Glutamatergic neuron (in vitro differentiated cells): Measurements from ENCODE around the gene CADM1. TPM values are rescaled to one million over a fixed set of nuclear protein-coding genes. Genes with fewer than 3 reads are reported as not detected.

Experiments used
- DNase-seq: peaks from one replicate; pipeline ENCODE4 v3.0.0; 2022
- H3K27ac Mint-ChIP-seq: one replicate; pipeline ENCODE4 v1.8.0; 2020; ENCODE audit warnings: mild to moderate bottlenecking, mixed read lengths, inconsistent platforms; ENCODE audit not compliant: unreplicated experiment
- H3K27me3 Mint-ChIP-seq: one replicate; pipeline ENCODE4 v1.8.0; 2020; ENCODE audit warnings: mild to moderate bottlenecking, moderate library complexity, mixed read lengths, inconsistent platforms; ENCODE audit not compliant: unreplicated experiment
- H3K36me3 Mint-ChIP-seq: one replicate; pipeline ENCODE4 v1.8.0; 2020; ENCODE audit warnings: mild to moderate bottlenecking, mixed read lengths, inconsistent platforms; ENCODE audit not compliant: unreplicated experiment
- H3K4me1 Mint-ChIP-seq: one replicate; pipeline ENCODE4 v1.8.0; 2020; ENCODE audit warnings: mild to moderate bottlenecking, low read depth, mixed read lengths, inconsistent platforms; ENCODE audit not compliant: unreplicated experiment
- H3K4me3 Mint-ChIP-seq: one replicate; pipeline ENCODE4 v1.8.0; 2020; ENCODE audit warnings: mild to moderate bottlenecking, mixed read lengths, inconsistent platforms; ENCODE audit not compliant: unreplicated experiment
- H3K9me3 Mint-ChIP-seq: one replicate; pipeline ENCODE4 v1.8.0; 2020; ENCODE audit warnings: mild to moderate bottlenecking, moderate library complexity, mixed read lengths, inconsistent platforms; ENCODE audit not compliant: unreplicated experiment
- CTCF ChIP-seq: fragments of 200-600 bp; sonication (generic); IDR thresholded peaks from one replicate; pipeline ENCODE4 v1.5.0; 2021; ENCODE audit not compliant: partially characterized antibody, unreplicated experiment
- total RNA-seq: library from RNA; stranded (reverse); fragmentation: NEBNext Ultra II Directional; extraction: Animal tissue kit (Norgen Biotek cat#: 25700); gene quantifications from one replicate; pipeline ENCODE4 v1.2.1, GENCODE V29; 2021; ENCODE audit not compliant: unreplicated experiment

The CADM1 gene
- total RNA-seq, 1 donor from 2014 or later, result 1,339 TPM

GRCh38 chr11:115247953-115248352, 256.3 kb downstream of the CADM1 start:
- Mint-ChIP-seq H3K36me3 (no peaks in the 10 kb centered on the region), H3K4me1 (peaks cover 55% of the 10 kb centered on the region), H3K9me3 (peaks cover 23% of the 10 kb centered on the region), H3K4me3 (no peak overlapping the region), H3K27me3 (peaks cover 15% of the 10 kb centered on the region), H3K27ac (no peak overlapping the region)
- TF ChIP-seq CTCF, result no peak
- DNase-seq, result no peak

GRCh38 chr11:115247361-115247760, 256.9 kb downstream of the CADM1 start:
- H3K4me1 Mint-ChIP-seq, result peaks cover 50% of the 10 kb centered on the region
- no peak overlapping the region for H3K4me3 Mint-ChIP-seq
- no peaks in the 10 kb centered on the region for H3K36me3 Mint-ChIP-seq
- no peak for TF ChIP-seq CTCF
- peaks cover 12% of the 10 kb centered on the region for H3K27me3 Mint-ChIP-seq
- H3K9me3 Mint-ChIP-seq, result peaks cover 21% of the 10 kb centered on the region
- H3K27ac Mint-ChIP-seq, result no peak overlapping the region
- no peak for DNase-seq

GRCh38 chr11:115244758-115245157, 259.5 kb downstream of the CADM1 start:
- peak overlapping the region; percentile 45 for H3K27ac Mint-ChIP-seq

GRCh38 chr11:115244296-115244695, 259.9 kb downstream of the CADM1 start:
- Mint-ChIP-seq H3K4me3 (peak overlapping the region; percentile 44), H3K27ac (peak overlapping the region; percentile 45), H3K4me1 (peaks cover 50% of the 10 kb centered on the region), H3K9me3 (peaks cover 19% of the 10 kb centered on the region), H3K36me3 (no peaks in the 10 kb centered on the region), H3K27me3 (peaks cover 18% of the 10 kb centered on the region)
- no peak for DNase-seq
- no peak for TF ChIP-seq CTCF

More at GRCh38 chr11:115244758-115245157, 259.5 kb downstream of the CADM1 start:
- H3K27me3 Mint-ChIP-seq, result peaks cover 18% of the 10 kb centered on the region
- H3K9me3 Mint-ChIP-seq, result peaks cover 19% of the 10 kb centered on the region
- H3K36me3 Mint-ChIP-seq, result no peaks in the 10 kb centered on the region
- no peak overlapping the region for H3K4me3 Mint-ChIP-seq
- peaks cover 51% of the 10 kb centered on the region for H3K4me1 Mint-ChIP-seq
- DNase-seq, result peak; percentile 32
- TF ChIP-seq CTCF, result no peak

DNA sequence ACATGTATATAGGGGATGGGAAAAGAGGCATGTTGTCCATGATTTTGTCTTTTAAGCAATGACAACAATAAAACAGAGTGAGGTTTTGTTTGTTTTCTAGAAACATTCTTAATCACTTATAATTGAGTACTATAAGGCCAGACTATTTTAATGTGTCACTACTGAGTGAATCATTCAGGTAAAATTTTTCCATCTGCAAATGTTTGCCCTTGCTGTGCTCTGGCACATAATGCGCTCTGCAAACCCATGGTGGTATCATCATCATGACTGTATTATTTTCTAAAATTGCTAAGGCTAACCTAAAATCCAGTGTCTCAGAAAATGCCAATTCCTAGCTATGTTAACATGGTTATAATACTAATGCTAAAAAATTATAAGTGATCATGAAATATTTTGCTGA, 261.2 kb downstream of the CADM1 start:
- peaks cover 23% of the 10 kb centered on the region for H3K9me3 Mint-ChIP-seq
- TF ChIP-seq CTCF, result no peak
- peaks cover 4% of the 10 kb centered on the region for H3K36me3 Mint-ChIP-seq
- H3K27ac Mint-ChIP-seq, result no peak overlapping the region
- no peak overlapping the region for H3K4me3 Mint-ChIP-seq
- H3K4me1 Mint-ChIP-seq, result peaks cover 45% of the 10 kb centered on the region
- H3K27me3 Mint-ChIP-seq, result peaks cover 18% of the 10 kb centered on the region
- DNase-seq, result no peak
